Tibial nerve (tissue), 3 donors: ENCODE data around the gene NOB1.

Experiments used
- EP300 ChIP-seq, 2 donors: sonication (generic); formaldehyde crosslinking; IDR thresholded peaks; one replicate each; pipeline ENCODE4 v1.6.1; 2017; ENCODE audit warnings: antibody characterized with exemption in 2 of 2, mild to moderate bottlenecking in 1 of 2
- POLR2A ChIP-seq, 2 donors: fragments of 450-650 bp; IDR thresholded peaks; one replicate each; pipeline ENCODE4 v1.6.1; 2017; ENCODE audit warnings: antibody characterized with exemption in 2 of 2, mild to moderate bottlenecking in 2 of 2, moderate library complexity in 2 of 2

GRCh38 chr16:69717066-69717465 lies 37.7 kb downstream of the NOB1 start:
- TF ChIP-seq EP300 (IDR thresholded peaks at IDR 0.05), result no peak
- no peak for TF ChIP-seq POLR2A (IDR thresholded peaks at IDR 0.05)
